Measurements from ENCODE around the gene MGA. TPM values are rescaled to one million over a fixed set of nuclear protein-coding genes. Genes with fewer than 3 reads are reported as not detected.
A peak's percentile ranks its signal among the peaks of the same experiment; 100 is the strongest.

Gene MGA
- total RNA-seq, 4 donors from 2014 or later, result 34.9 to 50.7 (median 35.9) TPM

- ATAC-seq (ENCODE audit: low FRiP score) (no peak), DNase-seq (ENCODE audit: low spot score) (no peak)
- TF ChIP-seq CTCF (IDR thresholded peaks at IDR 0.05), result no peak
Observed at GRCh38 chr15:41797201-41797944, 137.2 kb downstream of the MGA start.

DNA sequence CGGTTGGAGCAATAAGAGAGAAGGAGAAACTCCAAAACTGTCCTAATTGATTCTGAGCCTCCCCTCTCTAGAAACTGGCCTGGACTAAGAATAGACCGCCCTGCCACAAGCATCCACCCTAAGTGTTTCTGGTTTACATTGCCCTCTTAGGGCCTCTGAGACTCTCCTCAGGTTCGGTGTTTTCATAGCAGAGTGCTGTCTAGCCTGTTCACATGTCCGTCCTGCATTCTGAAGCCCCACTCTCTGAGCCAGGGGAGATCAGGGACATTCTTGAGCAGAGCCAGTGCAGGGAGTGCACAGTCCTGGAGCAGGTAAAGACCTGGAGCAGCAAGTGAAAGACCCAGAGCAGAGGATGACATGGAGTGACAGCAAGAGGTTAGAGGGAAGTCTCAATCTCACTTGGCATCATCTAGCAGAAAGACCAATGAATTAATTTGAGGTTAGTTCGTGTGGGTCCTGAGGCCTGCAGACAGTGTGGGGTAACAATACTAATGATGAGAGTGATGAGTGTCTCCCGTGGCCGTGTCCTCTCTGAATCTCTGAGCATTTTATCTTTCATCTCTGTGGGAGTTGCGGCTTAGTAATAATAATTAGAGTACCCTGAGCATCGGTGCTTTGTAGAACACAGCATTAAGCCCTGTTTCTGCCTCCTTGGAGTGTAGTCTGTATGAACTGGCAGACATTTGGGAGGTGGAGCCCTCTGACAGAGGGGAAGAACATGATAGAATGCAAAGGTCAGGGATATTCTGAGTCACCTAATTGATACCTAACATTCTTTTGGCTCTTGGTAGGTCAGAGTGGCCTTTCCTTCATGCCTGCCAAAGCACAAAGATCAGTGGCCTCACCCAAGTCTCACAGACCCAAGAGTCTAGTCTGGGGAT is 138.6 kb downstream of the MGA start:
- no peak for TF ChIP-seq CTCF (IDR thresholded peaks at IDR 0.05)
- DNase-seq (ENCODE audit: low spot score), result no peak
- ATAC-seq (ENCODE audit: low FRiP score), result peak; percentile 14

- no peak for TF ChIP-seq CTCF (IDR thresholded peaks at IDR 0.05)
Observed at GRCh38 chr15:41799488-41799805, 139.2 kb downstream of the MGA start.

GRCh38 chr15:41801185-41801584 is 141.0 kb downstream of the MGA start:
- TF ChIP-seq CTCF (IDR thresholded peaks at IDR 0.05), result no peak
- ATAC-seq (ENCODE audit: low FRiP score) (no peak), DNase-seq (ENCODE audit: low spot score) (no peak)

More at GRCh38 chr15:41799488-41799805, 139.2 kb downstream of the MGA start:
- DNase-seq (ENCODE audit: low spot score) (no peak), ATAC-seq (ENCODE audit: low FRiP score) (no peak)

- TF ChIP-seq CTCF (IDR thresholded peaks at IDR 0.05), result no peak
- ATAC-seq (ENCODE audit: low FRiP score) (no peak), DNase-seq (ENCODE audit: low spot score) (no peak)
Observed at GRCh38 chr15:41801850-41802455, 141.7 kb downstream of the MGA start.

DNA sequence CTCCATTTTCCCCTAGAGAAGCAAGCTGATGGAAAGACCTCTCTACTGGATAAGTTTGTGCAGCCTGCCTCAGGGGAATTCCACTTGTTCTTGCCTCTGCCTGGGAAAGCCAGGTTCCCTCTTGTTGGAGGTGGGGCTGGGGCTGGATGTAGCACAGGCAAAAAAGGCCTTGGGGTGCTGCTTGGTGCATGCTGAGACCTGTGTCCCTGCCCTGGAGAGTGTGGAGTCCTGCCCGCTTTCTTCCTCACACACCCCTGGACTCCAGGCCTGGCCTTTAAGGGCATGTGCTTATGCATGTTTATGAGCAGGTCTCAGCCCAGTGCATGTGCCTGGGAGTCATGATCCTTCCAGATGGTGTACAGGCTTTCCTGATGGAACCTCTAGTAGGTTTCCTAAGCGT is 144.2 kb downstream of the MGA start:
- ATAC-seq (ENCODE audit: low FRiP score) (peak; percentile 36), DNase-seq (ENCODE audit: low spot score) (no peak)
- no peak for TF ChIP-seq CTCF (IDR thresholded peaks at IDR 0.05)
